ENCODE data around the gene VCPKMT.

DNA sequence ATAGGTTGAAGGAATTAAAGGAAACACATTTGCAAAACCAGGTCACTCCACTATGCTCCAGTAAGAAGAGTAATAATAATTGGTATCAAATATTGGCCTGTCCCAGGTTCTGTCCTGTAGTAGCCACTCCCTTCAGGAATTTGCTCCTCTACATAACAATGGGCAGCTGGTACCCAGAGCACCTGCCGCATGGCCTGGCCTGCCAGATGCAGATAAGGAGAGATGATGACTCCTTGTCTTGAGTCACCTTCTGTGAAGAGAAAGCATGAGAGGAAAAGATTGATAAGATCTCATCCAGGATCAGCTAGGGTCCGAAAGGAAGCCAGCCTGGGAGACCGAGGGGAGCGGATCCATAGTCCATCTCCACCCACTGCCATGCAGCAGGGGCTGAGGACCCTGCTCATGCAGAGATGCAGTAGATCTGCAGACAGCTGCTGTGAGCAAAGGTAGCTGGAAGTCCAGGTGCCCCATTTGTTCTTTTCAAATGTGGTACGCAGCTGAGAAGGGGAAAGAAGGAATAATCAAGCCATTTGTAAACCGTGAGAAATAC is 24.3 kb downstream of the VCPKMT start:
- TF ChIP-seq, protein P1, sequence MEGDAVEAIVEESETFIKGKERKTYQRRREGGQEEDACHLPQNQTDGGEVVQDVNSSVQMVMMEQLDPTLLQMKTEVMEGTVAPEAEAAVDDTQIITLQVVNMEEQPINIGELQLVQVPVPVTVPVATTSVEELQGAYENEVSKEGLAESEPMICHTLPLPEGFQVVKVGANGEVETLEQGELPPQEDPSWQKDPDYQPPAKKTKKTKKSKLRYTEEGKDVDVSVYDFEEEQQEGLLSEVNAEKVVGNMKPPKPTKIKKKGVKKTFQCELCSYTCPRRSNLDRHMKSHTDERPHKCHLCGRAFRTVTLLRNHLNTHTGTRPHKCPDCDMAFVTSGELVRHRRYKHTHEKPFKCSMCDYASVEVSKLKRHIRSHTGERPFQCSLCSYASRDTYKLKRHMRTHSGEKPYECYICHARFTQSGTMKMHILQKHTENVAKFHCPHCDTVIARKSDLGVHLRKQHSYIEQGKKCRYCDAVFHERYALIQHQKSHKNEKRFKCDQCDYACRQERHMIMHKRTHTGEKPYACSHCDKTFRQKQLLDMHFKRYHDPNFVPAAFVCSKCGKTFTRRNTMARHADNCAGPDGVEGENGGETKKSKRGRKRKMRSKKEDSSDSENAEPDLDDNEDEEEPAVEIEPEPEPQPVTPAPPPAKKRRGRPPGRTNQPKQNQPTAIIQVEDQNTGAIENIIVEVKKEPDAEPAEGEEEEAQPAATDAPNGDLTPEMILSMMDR (IDR thresholded peaks at IDR 0.05) = no peak
- TF ChIP-seq POLR2A (IDR thresholded peaks at IDR 0.05) = no peak

Measured in adrenal gland (tissue), 5 donors.